MM.1S (cell line): ENCODE results near the gene ZNF112.
"Not testable (repeated sequence)": the region's sequence is repeated elsewhere in the genome, so short reads cannot be mapped to it uniquely, and the experiment has no call there.

Source experiments
- DNase-seq: peaks from one replicate; pipeline ENCODE4 v3.0.0-alpha.2; 2015
- H2AFZ ChIP-seq: fragments of 300-600 bp; sonication (generic); 2 replicates; pipeline ENCODE4 v1.6.0; 2016; ENCODE audit warnings: antibody characterized with exemption, low read length
- H3F3A ChIP-seq: fragments of 300-600 bp; sonication (generic); 2 replicates; pipeline ENCODE4 v1.6.1; 2016; ENCODE audit warnings: mild to moderate bottlenecking, antibody characterized with exemption, low read length, moderate library complexity, mixed read lengths; ENCODE audit not compliant: insufficient read depth
- H3K27ac ChIP-seq: fragments of 300-600 bp; sonication (generic); 2 replicates; pipeline ENCODE4 v1.5.1; 2016; ENCODE audit warnings: mild to moderate bottlenecking, low read length
- H3K27me3 ChIP-seq: fragments of 300-600 bp; sonication (generic); replicated peaks from 2 replicates; pipeline ENCODE4 v1.6.0; 2016; ENCODE audit warnings: low read length; ENCODE audit not compliant: insufficient read depth
- H3K36me3 ChIP-seq: fragments of 300-600 bp; sonication (generic); replicated peaks from 2 replicates; pipeline ENCODE4 v1.6.1; 2016; ENCODE audit warnings: mild to moderate bottlenecking, low read length, mixed read lengths; ENCODE audit not compliant: insufficient read depth
- H3K4me1 ChIP-seq: fragments of 300-600 bp; sonication (generic); 2 replicates; pipeline ENCODE4 v1.6.1; 2016; ENCODE audit warnings: low read length, mixed read lengths
- H3K4me2 ChIP-seq: fragments of 300-600 bp; sonication (generic); 2 replicates; pipeline ENCODE4 v1.6.0; 2016; ENCODE audit warnings: low read depth, low read length
- H3K4me3 ChIP-seq: fragments of 300-600 bp; sonication (generic); 2 replicates; pipeline ENCODE4 v1.5.1; 2016; ENCODE audit warnings: low read length, mixed read lengths
- H3K79me2 ChIP-seq: fragments of 300-600 bp; sonication (generic); 2 replicates; pipeline ENCODE4 v1.6.1; 2016; ENCODE audit warnings: mixed run types, low read length, mixed read lengths
- H3K9ac ChIP-seq: fragments of 300-600 bp; sonication (generic); 2 replicates; pipeline ENCODE4 v1.6.1; 2016; ENCODE audit warnings: low read length, mixed read lengths
- H3K9me2 ChIP-seq: fragments of 300-600 bp; sonication (generic); replicated peaks from 2 replicates; pipeline ENCODE4 v1.6.1; 2016; ENCODE audit warnings: mild to moderate bottlenecking, low read length, mixed read lengths; ENCODE audit not compliant: insufficient read depth
- H3K9me3 ChIP-seq: fragments of 300-600 bp; sonication (generic); replicated peaks from 2 replicates; pipeline ENCODE4 v1.6.1; 2016; ENCODE audit warnings: mild to moderate bottlenecking, low read length, mixed read lengths; ENCODE audit not compliant: insufficient read depth
- H4K20me1 ChIP-seq: fragments of 300-600 bp; sonication (generic); 2 replicates; pipeline ENCODE4 v1.6.1; 2016; ENCODE audit warnings: mild to moderate bottlenecking, low read length, moderate library complexity, mixed read lengths; ENCODE audit not compliant: insufficient read depth
- EZH2 ChIP-seq: fragments of 300-600 bp; sonication (generic); optimal IDR thresholded peaks from 2 replicates; pipeline ENCODE3; 2017; ENCODE audit warnings: low read depth, mild to moderate bottlenecking, antibody characterized with exemption, low read length, mixed read lengths
- EZH2phosphoT487 ChIP-seq: fragments of 300-600 bp; sonication (generic); IDR thresholded peaks from 2 replicates; pipeline ENCODE4 v1.6.1; 2018; ENCODE audit warnings: antibody characterized with exemption, low read length
- TF ChIP-seq, protein P1 (sequence below): fragments of 300-600 bp; sonication (generic); IDR thresholded peaks from 2 replicates; pipeline ENCODE4 v1.5.1; 2016; ENCODE audit warnings: antibody characterized with exemption, low read length, mixed read lengths

ZNF112 gene

DNA sequence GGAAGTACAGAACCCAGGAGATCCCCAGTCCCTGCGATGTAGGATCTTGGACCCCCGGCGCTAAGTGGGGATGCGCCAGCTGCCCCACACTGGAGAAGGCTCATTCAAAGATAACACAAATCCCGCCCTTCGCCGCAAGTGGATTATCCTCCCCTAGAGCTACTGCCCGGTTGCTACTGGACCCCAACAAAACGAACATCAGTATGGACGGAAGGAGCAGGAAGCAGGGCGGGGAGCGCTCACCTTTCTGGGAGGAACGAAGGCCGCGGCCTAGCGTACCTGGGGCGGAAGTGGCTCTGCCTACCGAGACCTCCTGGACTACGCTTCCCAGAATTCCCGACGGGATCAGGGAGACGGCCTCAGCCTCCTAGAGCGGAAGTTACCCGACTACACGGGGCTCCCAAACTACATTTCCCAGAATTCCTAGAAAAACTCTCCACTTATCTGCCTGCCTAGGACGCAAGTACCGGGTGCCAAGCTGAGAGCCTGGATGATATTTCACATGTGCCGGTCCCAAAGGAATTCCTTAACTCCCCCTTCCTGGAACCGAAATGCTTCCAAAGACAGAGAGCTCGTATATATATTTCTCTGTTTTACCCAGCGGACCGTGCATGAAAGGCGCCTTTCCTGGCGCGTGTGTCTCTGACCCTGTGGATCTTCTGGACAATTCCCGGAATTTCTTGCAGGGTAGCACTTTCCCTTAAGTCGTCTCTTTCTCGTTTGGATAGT is at the start of gene ZNF112:
ZNF112 (minus strand) TSS at position 298 of the 729 bp plus-strand sequence. CDS start 16,141 bp downstream, outside the sequence.
- TF ChIP-seq EZH2, result no peak
- no peak for TF ChIP-seq EZH2phosphoT487
- TF ChIP-seq, protein P1, sequence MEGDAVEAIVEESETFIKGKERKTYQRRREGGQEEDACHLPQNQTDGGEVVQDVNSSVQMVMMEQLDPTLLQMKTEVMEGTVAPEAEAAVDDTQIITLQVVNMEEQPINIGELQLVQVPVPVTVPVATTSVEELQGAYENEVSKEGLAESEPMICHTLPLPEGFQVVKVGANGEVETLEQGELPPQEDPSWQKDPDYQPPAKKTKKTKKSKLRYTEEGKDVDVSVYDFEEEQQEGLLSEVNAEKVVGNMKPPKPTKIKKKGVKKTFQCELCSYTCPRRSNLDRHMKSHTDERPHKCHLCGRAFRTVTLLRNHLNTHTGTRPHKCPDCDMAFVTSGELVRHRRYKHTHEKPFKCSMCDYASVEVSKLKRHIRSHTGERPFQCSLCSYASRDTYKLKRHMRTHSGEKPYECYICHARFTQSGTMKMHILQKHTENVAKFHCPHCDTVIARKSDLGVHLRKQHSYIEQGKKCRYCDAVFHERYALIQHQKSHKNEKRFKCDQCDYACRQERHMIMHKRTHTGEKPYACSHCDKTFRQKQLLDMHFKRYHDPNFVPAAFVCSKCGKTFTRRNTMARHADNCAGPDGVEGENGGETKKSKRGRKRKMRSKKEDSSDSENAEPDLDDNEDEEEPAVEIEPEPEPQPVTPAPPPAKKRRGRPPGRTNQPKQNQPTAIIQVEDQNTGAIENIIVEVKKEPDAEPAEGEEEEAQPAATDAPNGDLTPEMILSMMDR, result no peak
- Histone ChIP-seq H3K9ac (no peak within 1 kb of the TSS), H3K79me2 (no peaks in the 10 kb centered on the region), H3F3A (no peaks in the 10 kb centered on the region), H3K36me3 (no peaks in the 10 kb centered on the region), H3K27me3 (no peaks in the 10 kb centered on the region), H3K27ac (no peak within 1 kb of the TSS), H3K4me1 (no peaks in the 10 kb centered on the region), H2AFZ (no peak within 1 kb of the TSS), H3K9me3 (no peaks in the 10 kb centered on the region), H3K4me2 (no peak within 1 kb of the TSS), H3K4me3 (no peak within 1 kb of the TSS), H4K20me1 (no peaks in the 10 kb centered on the region), H3K9me2 (no peaks in the 10 kb centered on the region)
- no peak for DNase-seq

DNA sequence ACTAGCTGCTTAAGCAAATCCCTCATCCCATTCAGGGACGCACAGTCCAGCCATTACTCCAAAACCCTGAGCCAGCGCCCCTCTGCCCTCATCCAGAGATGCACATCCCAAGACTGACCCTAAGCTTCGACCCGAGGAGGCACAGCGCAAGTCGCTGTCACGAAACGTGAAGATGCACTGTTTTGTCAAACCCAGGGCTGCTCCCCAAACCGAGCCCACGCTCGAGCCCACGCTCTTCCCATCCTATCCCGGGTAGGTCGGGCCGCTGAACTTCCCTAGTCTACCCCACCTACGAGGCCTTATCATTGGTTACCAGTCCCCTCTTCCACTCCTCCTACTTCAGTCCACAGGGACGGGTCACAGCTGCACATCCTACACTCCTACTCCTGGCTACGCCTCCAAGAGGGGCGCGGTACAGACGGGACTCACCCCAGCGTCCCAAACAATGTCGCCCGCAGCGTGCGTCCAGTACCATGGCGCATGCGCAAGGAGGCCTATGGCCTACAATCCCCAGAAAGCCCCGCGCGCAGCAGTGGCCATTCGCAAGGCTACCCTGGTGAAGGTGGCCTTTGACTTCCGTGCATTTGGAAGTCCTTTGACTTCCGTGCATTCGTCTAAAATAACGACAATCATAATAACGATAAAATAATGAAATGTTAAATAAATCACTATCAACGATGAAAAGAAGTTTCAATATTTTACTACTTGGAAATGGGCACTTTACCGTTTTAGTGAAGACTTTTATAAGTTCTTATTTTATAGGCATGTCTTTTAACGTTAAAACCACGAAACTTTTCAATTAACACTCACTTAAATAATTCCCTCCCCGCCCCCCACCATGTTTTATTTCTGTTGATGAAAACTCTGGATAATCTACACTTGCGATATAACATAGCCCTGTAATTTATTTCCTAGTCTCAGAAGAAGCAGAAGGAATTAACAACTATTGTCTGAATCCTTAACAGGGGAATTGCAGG is 44.9 kb upstream of the ZNF112 start, which contains the start of gene ZNF285:
ZNF285 (minus strand) TSS at position 470 of the 977 bp plus-strand sequence. CDS start 4,395 bp downstream, outside the sequence.
- peak within 1 kb of the TSS; percentile 65 for H3K4me3 ChIP-seq
- H3K4me2 ChIP-seq, result peak within 1 kb of the TSS; percentile 66
- TF ChIP-seq EZH2 (no peak), EZH2phosphoT487 (no peak)
- TF ChIP-seq, protein P1, result no peak

DNA sequence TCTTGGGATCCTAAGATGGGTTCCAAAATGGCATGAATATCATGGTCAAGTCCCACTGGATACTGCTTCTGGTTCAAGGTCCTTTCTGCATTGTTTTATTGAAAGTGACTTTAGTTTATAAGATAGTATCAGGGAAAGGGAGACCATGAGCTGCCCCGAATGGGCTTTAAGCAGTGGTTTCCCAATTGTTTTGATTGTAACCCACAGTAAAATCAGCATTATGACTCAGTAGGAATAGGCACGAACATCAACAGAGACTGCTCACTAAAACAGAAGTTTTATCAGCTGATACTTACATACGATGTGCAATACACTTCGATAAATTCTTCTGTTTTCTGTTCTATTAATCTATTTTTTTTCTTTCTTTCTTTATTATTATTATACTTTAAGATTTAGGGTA is 32.8 kb upstream of the ZNF112 start:
- not testable (repeated sequence) for DNase-seq, H2AFZ ChIP-seq, H3K9me2 ChIP-seq, H3K4me1 ChIP-seq, H3K4me3 ChIP-seq, H3K9ac ChIP-seq, H4K20me1 ChIP-seq, H3K4me2 ChIP-seq, H3K9me3 ChIP-seq, H3K27ac ChIP-seq, H3K36me3 ChIP-seq, H3K27me3 ChIP-seq, H3F3A ChIP-seq, H3K79me2 ChIP-seq

More for the DNA sequence above, 44.9 kb upstream of the ZNF112 start, which contains the start of gene ZNF285:
- Histone ChIP-seq H3K79me2 (no peaks in the 10 kb centered on the region), H3K27ac (no peak within 1 kb of the TSS), H3K9me3 (no peaks in the 10 kb centered on the region; the same call in 1 of the 2 replicates), H4K20me1 (no peaks in the 10 kb centered on the region), H3F3A (no peaks in the 10 kb centered on the region), H3K4me1 (no peaks in the 10 kb centered on the region), H3K9ac (no peak within 1 kb of the TSS), H3K27me3 (no peaks in the 10 kb centered on the region), H3K9me2 (no peaks in the 10 kb centered on the region), H2AFZ (peak within 1 kb of the TSS; percentile 99), H3K36me3 (no peaks in the 10 kb centered on the region)
- peak; percentile 90 for DNase-seq
